Nephron (organoid): ENCODE results near the gene SMURF1.

Experiments used
- H3K27ac Mint-ChIP-seq, 3 experiments: 2 replicates each; pipeline ENCODE4 v1.8.0; 2020; ENCODE audit warnings: mixed read lengths in 3 of 3, mild to moderate bottlenecking in 2 of 3, moderate library complexity in 1 of 3
- H3K27me3 Mint-ChIP-seq: 2 replicates; pipeline ENCODE4 v1.8.0; 2021; ENCODE audit warnings: low read depth, mild to moderate bottlenecking, moderate library complexity, mixed read lengths
- H3K36me3 Mint-ChIP-seq: 2 replicates; pipeline ENCODE4 v1.8.0; 2020; ENCODE audit warnings: low read depth, mixed read lengths
- H3K4me1 Mint-ChIP-seq: 2 replicates; pipeline ENCODE4 v1.8.0; 2020; ENCODE audit warnings: mixed read lengths
- H3K4me3 Mint-ChIP-seq, 3 experiments: 2 replicates each; pipeline ENCODE4 v1.8.0; 2020; ENCODE audit warnings: mild to moderate bottlenecking in 3 of 3, mixed read lengths in 3 of 3, moderate library complexity in 2 of 3
- H3K9me3 Mint-ChIP-seq: 2 replicates; pipeline ENCODE4 v1.8.0; 2020; ENCODE audit warnings: mixed read lengths
- CTCF ChIP-seq, 3 experiments: fragments of 200-600 bp; sonication (generic); IDR thresholded peaks; one replicate each; pipeline ENCODE4 v1.5.0; 2021; ENCODE audit warnings: antibody characterized with exemption in 3 of 3; ENCODE audit not compliant: unreplicated experiment in 3 of 3

SMURF1 gene

GRCh38 chr7:98995523-98996149 lies 148.3 kb downstream of the SMURF1 start:
- peaks cover 69% of the 10 kb centered on the region for H3K36me3 Mint-ChIP-seq
- H3K9me3 Mint-ChIP-seq: no peaks in the 10 kb centered on the region
- no peaks in the 10 kb centered on the region for H3K27me3 Mint-ChIP-seq
- no peak overlapping the region for H3K27ac Mint-ChIP-seq
- no peak for TF ChIP-seq CTCF (IDR thresholded peaks at IDR 0.05; ENCODE audit: unreplicated experiment in 3 of 3)
- H3K4me3 Mint-ChIP-seq: no peak overlapping the region
- no peaks in the 10 kb centered on the region for H3K4me1 Mint-ChIP-seq

- Mint-ChIP-seq H3K36me3 (peaks cover 72% of the 10 kb centered on the region), H3K4me3 (no peak overlapping the region), H3K27ac (no peak overlapping the region)
Observed at GRCh38 chr7:98995111-98995510, 148.8 kb downstream of the SMURF1 start.

GRCh38 chr7:98994046-98994944 lies 149.6 kb downstream of the SMURF1 start:
- H3K27me3 Mint-ChIP-seq: no peaks in the 10 kb centered on the region
- H3K4me1 Mint-ChIP-seq: no peaks in the 10 kb centered on the region
- H3K9me3 Mint-ChIP-seq: no peaks in the 10 kb centered on the region
- no peak for TF ChIP-seq CTCF (IDR thresholded peaks at IDR 0.05; ENCODE audit: unreplicated experiment in 3 of 3)
- no peak overlapping the region for H3K27ac Mint-ChIP-seq
- no peak overlapping the region for H3K4me3 Mint-ChIP-seq
- H3K36me3 Mint-ChIP-seq: peaks cover 74% of the 10 kb centered on the region

More at GRCh38 chr7:98995111-98995510, 148.8 kb downstream of the SMURF1 start:
- H3K27me3 Mint-ChIP-seq: no peaks in the 10 kb centered on the region
- no peaks in the 10 kb centered on the region for H3K9me3 Mint-ChIP-seq
- TF ChIP-seq CTCF (IDR thresholded peaks at IDR 0.05; ENCODE audit: unreplicated experiment in 3 of 3): no peak
- no peaks in the 10 kb centered on the region for H3K4me1 Mint-ChIP-seq

GRCh38 chr7:98993024-98993897 lies 150.6 kb downstream of the SMURF1 start:
- H3K9me3 Mint-ChIP-seq: no peaks in the 10 kb centered on the region
- H3K4me1 Mint-ChIP-seq: no peaks in the 10 kb centered on the region
- peaks cover 74% of the 10 kb centered on the region for H3K36me3 Mint-ChIP-seq
- no peak overlapping the region for H3K4me3 Mint-ChIP-seq
- TF ChIP-seq CTCF (IDR thresholded peaks at IDR 0.05; ENCODE audit: unreplicated experiment in 3 of 3): no peak
- H3K27ac Mint-ChIP-seq: no peak overlapping the region
- H3K27me3 Mint-ChIP-seq: no peaks in the 10 kb centered on the region

GRCh38 chr7:98992076-98992475 lies 151.8 kb downstream of the SMURF1 start:
- Mint-ChIP-seq H3K27ac (no peak overlapping the region), H3K4me1 (no peaks in the 10 kb centered on the region), H3K27me3 (no peaks in the 10 kb centered on the region), H3K9me3 (no peaks in the 10 kb centered on the region), H3K36me3 (peaks cover 81% of the 10 kb centered on the region), H3K4me3 (no peak overlapping the region)
- no peak for TF ChIP-seq CTCF (IDR thresholded peaks at IDR 0.05; ENCODE audit: unreplicated experiment in 3 of 3)
